ENCODE data around the gene CENPA. TPM values are rescaled to one million over a fixed set of nuclear protein-coding genes. Genes with fewer than 3 reads are reported as not detected.

CENPA gene
- total and polyA plus RNA-seq, 2 of the 13 experiments (the other 11 are each of a cell fraction or from before 2014, with no cell fraction given): 28.5 to 38.5 TPM

DNA sequence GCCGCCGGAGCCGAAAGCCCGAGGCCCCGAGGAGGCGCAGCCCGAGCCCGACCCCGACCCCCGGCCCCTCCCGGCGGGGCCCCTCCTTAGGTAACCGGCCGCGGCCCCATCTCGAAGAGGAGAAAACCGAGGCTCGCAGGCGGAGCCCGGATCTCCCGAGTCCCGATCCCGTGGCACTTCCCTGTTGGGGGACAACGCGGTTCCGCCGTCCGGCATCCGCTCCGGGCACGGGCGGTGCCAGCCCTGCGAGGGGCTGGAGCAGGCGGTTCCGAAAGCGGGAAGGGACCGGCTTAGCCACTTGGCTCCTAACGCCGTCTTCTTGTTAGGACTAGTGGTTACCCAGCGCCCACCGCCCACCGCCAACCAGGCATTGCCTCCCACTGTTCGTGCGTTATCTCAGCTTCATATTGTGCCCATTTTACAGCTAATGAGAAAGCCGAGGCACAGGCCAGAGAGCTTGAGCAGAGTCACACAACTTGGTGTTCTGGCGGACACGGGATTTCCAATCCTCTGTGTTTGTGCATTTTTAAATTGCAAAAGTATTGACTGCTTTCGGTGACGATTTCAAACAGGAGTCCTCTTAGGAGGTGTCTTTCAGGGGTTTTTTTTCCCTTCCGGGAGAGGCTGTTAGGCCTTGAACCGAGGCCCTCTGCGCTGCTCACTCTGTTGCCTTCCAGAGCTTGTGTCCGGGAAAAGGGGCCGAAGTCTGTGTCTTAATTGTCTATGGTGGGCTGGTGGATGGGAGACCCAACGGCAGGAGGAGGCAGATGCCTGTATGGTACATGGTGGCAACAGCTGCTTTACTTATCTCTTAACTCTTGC lies 562 bp downstream of the CENPA start (continued):
- TF ChIP-seq, protein P1, sequence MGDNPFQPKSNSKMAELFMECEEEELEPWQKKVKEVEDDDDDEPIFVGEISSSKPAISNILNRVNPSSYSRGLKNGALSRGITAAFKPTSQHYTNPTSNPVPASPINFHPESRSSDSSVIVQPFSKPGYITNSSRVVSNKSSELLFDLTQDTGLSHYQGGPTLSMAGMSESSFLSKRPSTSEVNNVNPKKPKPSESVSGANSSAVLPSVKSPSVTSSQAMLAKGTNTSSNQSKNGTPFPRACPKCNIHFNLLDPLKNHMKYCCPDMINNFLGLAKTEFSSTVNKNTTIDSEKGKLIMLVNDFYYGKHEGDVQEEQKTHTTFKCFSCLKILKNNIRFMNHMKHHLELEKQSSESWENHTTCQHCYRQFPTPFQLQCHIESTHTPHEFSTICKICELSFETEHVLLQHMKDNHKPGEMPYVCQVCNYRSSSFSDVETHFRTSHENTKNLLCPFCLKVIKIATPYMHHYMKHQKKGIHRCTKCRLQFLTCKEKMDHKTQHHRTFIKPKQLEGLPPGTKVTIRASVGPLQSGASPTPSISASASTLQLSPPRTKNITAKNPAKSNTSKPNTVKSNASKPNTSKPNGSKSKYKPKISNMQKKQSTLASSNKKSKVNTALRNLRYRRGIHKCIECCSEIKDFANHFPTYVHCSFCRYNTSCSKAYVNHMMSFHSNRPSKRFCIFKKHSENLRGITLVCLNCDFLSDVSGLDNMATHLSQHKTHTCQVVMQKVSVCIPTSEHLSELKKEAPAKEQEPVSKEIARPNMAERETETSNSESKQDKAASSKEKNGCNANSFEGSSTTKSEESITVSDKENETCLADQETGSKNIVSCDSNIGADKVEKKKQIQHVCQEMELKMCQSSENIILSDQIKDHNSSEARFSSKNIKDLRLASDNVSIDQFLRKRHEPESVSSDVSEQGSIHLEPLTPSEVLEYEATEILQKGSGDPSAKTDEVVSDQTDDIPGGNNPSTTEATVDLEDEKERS (CRISPR knock-in tag; IDR thresholded peaks at IDR 0.05): no peak
- TF ChIP-seq ZNF562 (CRISPR knock-in tag; IDR thresholded peaks at IDR 0.05; ENCODE audit: borderline replicate concordance): no peak
- peak; percentile 39; the same call in 1 of the 2 replicates for TF ChIP-seq ZNF619 (CRISPR knock-in tag; IDR thresholded peaks at IDR 0.05)
- 0 out of 2 replicates have a peak, but pooled peaks have one; percentile 42 for TF ChIP-seq MXD1 (CRISPR knock-in tag; IDR thresholded peaks at IDR 0.05)
- TF ChIP-seq HOXA5 (CRISPR knock-in tag; IDR thresholded peaks at IDR 0.05): no peak
- TF ChIP-seq, protein P2, sequence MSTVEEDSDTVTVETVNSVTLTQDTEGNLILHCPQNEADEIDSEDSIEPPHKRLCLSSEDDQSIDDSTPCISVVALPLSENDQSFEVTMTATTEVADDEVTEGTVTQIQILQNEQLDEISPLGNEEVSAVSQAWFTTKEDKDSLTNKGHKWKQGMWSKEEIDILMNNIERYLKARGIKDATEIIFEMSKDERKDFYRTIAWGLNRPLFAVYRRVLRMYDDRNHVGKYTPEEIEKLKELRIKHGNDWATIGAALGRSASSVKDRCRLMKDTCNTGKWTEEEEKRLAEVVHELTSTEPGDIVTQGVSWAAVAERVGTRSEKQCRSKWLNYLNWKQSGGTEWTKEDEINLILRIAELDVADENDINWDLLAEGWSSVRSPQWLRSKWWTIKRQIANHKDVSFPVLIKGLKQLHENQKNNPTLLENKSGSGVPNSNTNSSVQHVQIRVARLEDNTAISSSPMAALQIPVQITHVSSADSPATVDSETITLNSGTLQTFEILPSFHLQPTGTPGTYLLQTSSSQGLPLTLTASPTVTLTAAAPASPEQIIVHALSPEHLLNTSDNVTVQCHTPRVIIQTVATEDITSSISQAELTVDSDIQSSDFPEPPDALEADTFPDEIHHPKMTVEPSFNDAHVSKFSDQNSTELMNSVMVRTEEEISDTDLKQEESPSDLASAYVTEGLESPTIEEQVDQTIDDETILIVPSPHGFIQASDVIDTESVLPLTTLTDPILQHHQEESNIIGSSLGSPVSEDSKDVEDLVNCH (CRISPR knock-in tag; IDR thresholded peaks at IDR 0.05): no peak
- no peak for TF ChIP-seq ZNF607 (CRISPR knock-in tag; IDR thresholded peaks at IDR 0.05; ENCODE audit: borderline replicate concordance)
- peak; percentile 96 for TF ChIP-seq ZNF629 (CRISPR knock-in tag; conservative IDR thresholded peaks at IDR 0.05)
- TF ChIP-seq SIN3A (IDR thresholded peaks at IDR 0.05; ENCODE audit: borderline replicate concordance, low read depth, low read length): 0 out of 2 replicates have a peak, but pooled peaks have one; percentile 7
- no peak for TF ChIP-seq MEIS1 (CRISPR knock-in tag; IDR thresholded peaks at IDR 0.05; ENCODE audit: borderline replicate concordance)
- 0 out of 2 replicates have a peak, but pooled peaks have one; percentile 40 for TF ChIP-seq ZNF414 (CRISPR knock-in tag; IDR thresholded peaks at IDR 0.05)
- no peak for TF ChIP-seq POLR2AphosphoS5 (IDR thresholded peaks at IDR 0.05; ENCODE audit: low read depth, low read length)
- peak; percentile 28; the same call in 1 of the 2 replicates for TF ChIP-seq BCL3 (CRISPR knock-in tag; IDR thresholded peaks at IDR 0.05)
- TF ChIP-seq ZFP62 (CRISPR knock-in tag; IDR thresholded peaks at IDR 0.05): no peak
- TF ChIP-seq SMAD9 (CRISPR knock-in tag; IDR thresholded peaks at IDR 0.05): no peak
- no peak for TF ChIP-seq KDM5B (CRISPR knock-in tag; IDR thresholded peaks at IDR 0.05; ENCODE audit: borderline replicate concordance)
- TF ChIP-seq, protein P3, sequence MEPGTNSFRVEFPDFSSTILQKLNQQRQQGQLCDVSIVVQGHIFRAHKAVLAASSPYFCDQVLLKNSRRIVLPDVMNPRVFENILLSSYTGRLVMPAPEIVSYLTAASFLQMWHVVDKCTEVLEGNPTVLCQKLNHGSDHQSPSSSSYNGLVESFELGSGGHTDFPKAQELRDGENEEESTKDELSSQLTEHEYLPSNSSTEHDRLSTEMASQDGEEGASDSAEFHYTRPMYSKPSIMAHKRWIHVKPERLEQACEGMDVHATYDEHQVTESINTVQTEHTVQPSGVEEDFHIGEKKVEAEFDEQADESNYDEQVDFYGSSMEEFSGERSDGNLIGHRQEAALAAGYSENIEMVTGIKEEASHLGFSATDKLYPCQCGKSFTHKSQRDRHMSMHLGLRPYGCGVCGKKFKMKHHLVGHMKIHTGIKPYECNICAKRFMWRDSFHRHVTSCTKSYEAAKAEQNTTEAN (CRISPR knock-in tag; conservative IDR thresholded peaks at IDR 0.05): no peak; the same call in 1 of the 2 replicates
- TF ChIP-seq FOXC1 (CRISPR knock-in tag; IDR thresholded peaks at IDR 0.05; ENCODE audit: borderline replicate concordance): peak; percentile 17; the same call in 1 of the 2 replicates
- no peak; the same call in 1 of the 2 replicates for TF ChIP-seq ARNT2 (CRISPR knock-in tag; IDR thresholded peaks at IDR 0.05; ENCODE audit: low read depth)

Measured in HepG2 (cell line).